AG10803 (cell line): ENCODE measurements around the gene CTDSP2.
"Not testable (repeated sequence)": the region's sequence is repeated elsewhere in the genome, so short reads cannot be mapped to it uniquely, and the experiment has no call there.

Experiments
- DNase-seq: peaks from one replicate; pipeline ENCODE4 v3.0.0; 2010; ENCODE audit warnings: low read depth
- H3K4me3 ChIP-seq: 2 replicates; pipeline ENCODE4 v1.5.1; 2011; ENCODE audit warnings: mild to moderate bottlenecking, low read length, control low read depth
- CTCF ChIP-seq: conservative IDR thresholded peaks from 2 replicates; pipeline ENCODE4 v1.5.1; 2011; ENCODE audit warnings: mild to moderate bottlenecking, low read length, control low read depth, inconsistent platforms

Gene CTDSP2

DNA sequence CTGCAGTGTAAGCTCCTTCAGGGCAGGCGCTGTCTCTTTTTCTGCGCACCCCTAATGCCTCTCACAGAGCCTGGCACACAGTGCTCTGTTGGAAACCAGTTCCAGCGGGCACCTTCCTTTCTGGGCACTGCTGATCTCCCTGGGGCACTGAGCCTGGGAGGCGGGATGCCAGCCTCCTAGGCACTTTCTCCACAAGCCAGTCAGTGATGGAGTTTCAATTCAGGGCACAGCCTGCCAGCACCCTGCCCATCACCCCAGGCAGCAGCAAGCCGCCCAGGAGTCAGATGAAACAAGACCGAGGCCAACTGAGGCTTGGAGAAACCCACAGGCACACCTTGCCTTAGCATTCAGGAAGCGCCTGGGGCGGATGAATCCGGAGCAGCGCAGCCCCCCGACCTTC lies 5.7 kb upstream of the CTDSP2 start:
- TF ChIP-seq CTCF, result no peak
- no peak for DNase-seq
- H3K4me3 ChIP-seq, result peak overlapping the region; percentile 20

GRCh38 chr12:57851552-57851951 lies 5.0 kb upstream of the CTDSP2 start:
- no peak overlapping the region for H3K4me3 ChIP-seq
- DNase-seq, result no peak
- TF ChIP-seq CTCF, result no peak

DNA sequence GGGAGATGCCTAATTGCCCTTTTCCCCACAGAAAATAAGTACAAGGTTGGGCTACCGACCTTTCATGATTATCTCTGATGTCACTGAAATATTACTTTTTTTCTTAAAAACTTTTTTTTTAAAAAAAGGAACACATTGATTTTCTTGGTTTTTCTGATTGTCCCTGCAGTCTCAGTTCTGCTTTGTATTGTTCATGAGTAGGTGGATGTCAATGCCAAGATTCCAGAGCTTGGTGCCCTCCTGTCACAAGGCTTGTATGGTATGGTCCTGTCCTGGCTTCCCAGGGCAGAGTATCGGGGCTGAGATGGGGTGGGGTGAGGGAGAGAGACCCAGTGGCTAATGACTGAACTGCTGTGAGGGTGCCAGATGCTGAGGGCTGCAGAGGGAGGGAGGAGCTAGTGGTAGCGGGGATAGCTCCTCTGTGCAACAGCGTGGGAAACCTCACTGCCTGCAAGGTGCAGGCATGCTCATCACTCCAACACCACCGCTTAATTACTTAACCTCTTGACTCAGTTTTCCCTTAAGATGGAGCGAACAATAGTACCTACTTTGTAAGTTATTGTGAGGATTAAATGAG lies 4.4 kb upstream of the CTDSP2 start:
- no peak overlapping the region for H3K4me3 ChIP-seq
- DNase-seq, result no peak
- TF ChIP-seq CTCF, result no peak

DNA sequence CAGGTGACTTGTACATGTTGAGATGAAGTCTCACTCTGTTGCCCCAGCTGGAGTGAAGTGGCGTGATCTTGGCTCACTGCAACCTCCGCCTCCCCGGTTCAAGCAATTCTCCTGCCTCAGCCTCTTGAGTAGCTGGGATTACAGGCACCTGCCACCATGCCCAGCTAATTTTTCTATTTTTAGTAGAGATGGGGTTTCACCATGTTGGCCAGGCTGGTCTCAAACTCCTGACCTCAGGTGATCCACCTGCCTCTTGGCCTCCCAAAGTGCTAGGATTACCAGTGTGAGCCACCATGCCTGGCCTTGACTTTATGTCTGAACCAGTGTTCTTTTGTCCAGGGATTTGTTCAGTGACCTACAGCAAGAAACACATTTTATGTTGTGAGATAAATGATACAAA lies 2.9 kb upstream of the CTDSP2 start:
- H3K4me3 ChIP-seq, DNase-seq: not testable (repeated sequence)

GRCh38 chr12:57849035-57849434 lies 2.5 kb upstream of the CTDSP2 start:
- DNase-seq, result no peak
- no peak for TF ChIP-seq CTCF
- H3K4me3 ChIP-seq, result no peak overlapping the region

GRCh38 chr12:57848208-57848607 lies 1.7 kb upstream of the CTDSP2 start:
- TF ChIP-seq CTCF, result no peak
- no peak for DNase-seq
- no peak overlapping the region for H3K4me3 ChIP-seq

DNA sequence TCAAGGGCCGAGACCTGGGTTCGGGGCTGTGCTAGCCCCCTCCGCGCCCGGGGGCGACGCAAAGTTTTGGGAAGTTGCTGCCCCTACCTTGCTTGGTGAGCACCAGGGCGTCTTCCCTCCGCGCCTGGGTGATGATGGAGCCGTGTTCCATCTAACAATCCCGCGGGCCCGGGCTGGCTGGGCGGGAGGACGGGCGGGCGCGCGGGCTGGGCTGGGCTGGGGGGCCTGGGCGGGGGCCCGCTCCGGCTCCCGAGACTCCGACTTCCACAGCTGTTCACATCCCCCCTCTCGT lies 298 bp downstream of the CTDSP2 start:
- TF ChIP-seq CTCF, result no peak
- no peak for DNase-seq
- peak overlapping the region; percentile 96 for H3K4me3 ChIP-seq
